Heart right ventricle (tissue), 16 donors: ENCODE data around the gene FAM240A. TPM values are rescaled to one million over a fixed set of nuclear protein-coding genes. Genes with fewer than 3 reads are reported as not detected.

Source experiments
- ATAC-seq, 8 donors: fragments of 200-7000 bp; cut with Tn5 transposase; one replicate each; pipeline ENCODE4 v1.9.1; 2020; ENCODE audit warnings: mild to moderate bottlenecking in 8 of 8, moderate library complexity in 8 of 8, moderate number of reproducible peaks in 1 of 8
- DNase-seq, 2 donors: peaks; one replicate each; pipeline ENCODE4 v3.0.0-alpha.2; 2020
- H3K27ac ChIP-seq, 10 donors: fragments of 200-600 bp; sonication (generic) in 2 of 10; one replicate each; pipeline versions ENCODE4 v1.5.0 to v1.8.0; 2020 to 2022; ENCODE audit warnings: mild to moderate bottlenecking in 3 of 10
- H3K27me3 ChIP-seq, 7 donors: fragments of 200-600 bp; one replicate each; pipeline ENCODE4 v1.8.0; 2021 to 2022; ENCODE audit warnings: mild to moderate bottlenecking in 2 of 7
- H3K36me3 ChIP-seq, 9 donors: fragments of 200-600 bp; sonication (generic) in 1 of 9; one replicate each; pipeline versions ENCODE4 v1.5.0 to v1.8.0; 2020 to 2022; ENCODE audit warnings: mild to moderate bottlenecking in 2 of 9
- H3K4me1 ChIP-seq, 9 donors: fragments of 200-600 bp; sonication (generic) in 1 of 9; one replicate each; pipeline versions ENCODE4 v1.5.0 to v1.8.0; 2020 to 2022; ENCODE audit warnings: mild to moderate bottlenecking in 4 of 9
- H3K4me3 ChIP-seq, 10 donors: fragments of 200-600 bp; sonication (generic) in 2 of 10; one replicate each; pipeline versions ENCODE4 v1.5.0 to v1.8.0; 2020 to 2022; ENCODE audit warnings: mild to moderate bottlenecking in 7 of 10, moderate library complexity in 2 of 10
- H3K9me3 ChIP-seq, 11 donors: fragments of 200-600 bp in 10 of 11; sonication (generic) in 2 of 11; one replicate each; pipeline versions ENCODE4 v1.5.0 to v1.8.0; 2013 to 2022; ENCODE audit warnings: mild to moderate bottlenecking in 2 of 11, control low read depth in 1 of 11, moderate library complexity in 1 of 11
- WGBS, 2 donors: extraction: QIAGEN DNeasy Blood & Tissue Kit; methylation state at CpG; one replicate each; pipeline ENCODE4 v1.1.7; 2013; ENCODE audit warnings: inconsistent platforms in 1 of 2; 5-methylcytosine and 5-hydroxymethylcytosine counted together
- intact Hi-C, 10 donors: fragments of 100-400 bp; cut with DNase I; formaldehyde crosslinking; loops; one replicate each; pipeline versions ENCODE4 v1.11.1 to v1.14.2; 2022
- polyA plus RNA-seq, 2 donors: library from polyadenylated mRNA; stranded (reverse); fragments of 200-250 nt; gene quantifications; one replicate each; pipeline ENCODE4 v1.2.3, GENCODE V29; 2013
- total RNA-seq, 10 donors: library from RNA; stranded (reverse); fragmentation: NEBNext Ultra II Directional in 3 of 10; extraction: Animal tissue kit (Norgen Biotek cat#: 25700) in 3 of 10; gene quantifications; one replicate each; pipeline versions ENCODE4 v1.2.1 to v1.2.4, GENCODE V29; 2021 to 2023
- TF ChIP-seq, protein P1 (sequence below), 9 donors: fragments of 200-600 bp; sonication (generic) in 2 of 9; IDR thresholded peaks; one replicate each; pipeline versions ENCODE4 v1.5.0 to v1.8.0; 2021 to 2022; ENCODE audit warnings: antibody characterized with exemption in 9 of 9, mild to moderate bottlenecking in 5 of 9, moderate library complexity in 1 of 9
- donor health status: Arrhythmogenic right ventricular cardiomyopathy.
- donor health status: ischemic (EF 13 %, LVEDD 7.1; RV severe dilation, severe dysfunction).
- donor health status: healthy with polysubstance abuse.
- donor health status: DM: no; HTN: yes; CAD: no.
- donor health status: DM: no; HTN: no; CAD: no.
- donor health status: ischemic (EF 25% LVEDD 6.9; RV normal size, moderate dysfunction).
- donor health status: ischemic (EF 25% LVEDD 5.7; RV mildly dilated, moderate dysfunction).
- donor health status: healthy.
- donor health status: DM: yes; HTN: yes; CAD: no.
- donor health status: Ischemic cardiomyopathy.
- donor health status: ischemic (EF 35%, LVEDD 5.7; RV mildly dilated, moderate dysfunction).
- donor health status: nonischemic (EF 11% LVEDD 7.7; RV severe dilation, severe dysfunction).
- donor health status: DM: yes; HTN: yes; CAD: no.
- donor health status: PGD.
- donor health status: ischemic (EF 29% LVEDD 5.4; RV normal size, mild dysfunction).
- donor health status: nonischemic (EF 23%, LVEDD 6.1; RV moderate dilation, normal function).

The FAM240A gene
- total and polyA plus RNA-seq, 12 donors = 0.19 TPM; not detected in 11

DNA sequence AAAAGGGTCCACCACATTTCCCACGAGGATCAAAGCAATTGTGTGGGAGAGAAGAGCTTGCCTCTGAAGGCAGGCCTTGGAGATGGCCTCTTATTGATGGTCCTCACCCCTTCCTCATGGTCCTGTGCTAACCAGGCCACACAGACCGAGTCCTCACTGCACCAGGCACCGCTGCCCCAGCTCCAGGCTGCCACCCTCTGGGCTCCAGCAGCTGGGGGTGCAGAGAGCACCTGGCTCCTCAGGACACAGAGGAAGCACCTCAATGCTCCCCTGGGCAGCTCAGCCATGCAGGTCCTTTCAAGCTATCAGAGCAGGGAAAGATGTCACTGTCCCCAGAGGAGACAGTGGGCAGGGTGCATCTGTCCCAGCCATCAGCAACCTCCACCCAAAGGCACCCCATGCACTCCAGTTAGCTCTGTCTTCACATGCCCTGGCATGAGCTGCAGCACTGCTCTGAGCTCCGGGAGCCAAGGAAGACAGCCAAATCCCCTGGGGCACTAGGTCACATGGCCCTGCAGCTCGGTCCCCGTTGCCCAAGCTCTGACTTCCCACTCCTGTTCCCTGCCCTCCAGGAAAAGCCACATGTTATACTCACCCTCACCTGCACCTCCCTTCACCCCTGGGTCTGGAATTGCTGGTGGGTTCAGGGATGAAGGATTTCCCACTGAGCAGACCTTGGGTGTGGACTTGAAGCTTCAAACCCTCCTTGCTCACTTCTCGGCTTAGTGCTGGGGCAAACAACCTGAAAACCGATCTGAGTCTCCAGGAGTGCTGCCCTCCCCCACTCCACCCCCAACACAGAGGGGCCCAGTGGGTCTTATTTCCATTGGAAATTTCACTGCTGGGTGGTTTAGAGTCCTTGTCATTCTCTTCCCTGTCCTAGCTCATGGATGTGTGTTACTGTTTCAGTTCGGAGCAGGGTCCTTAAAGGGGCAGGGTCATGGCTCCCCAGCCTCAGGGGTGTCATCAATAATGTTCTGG lies 48.5 kb downstream of the FAM240A start:
- 46 to 47% methylated on average over 9 of the region's 9 CpGs for WGBS, 2 donors
- ATAC-seq (peak; percentile 31 to 69 (median 54)), DNase-seq (peak; percentile 62 to 65)
- intact Hi-C loops = loop anchor here in 3 of 10 donors (5.0 to 10.0 kb wide), 3 partner anchors 36 to 236 kb away; partner anchors contain the start of gene LRRC2 (in 2 of the 3)
- Histone ChIP-seq H3K36me3 (no peaks in the 10 kb centered on the region), H3K4me1 (peaks cover 17 to 56% (median 40%) of the 10 kb centered on the region in 9 donors), H3K4me3 (no peak overlapping the region), H3K9me3 (no peaks in the 10 kb centered on the region), H3K27ac (peak overlapping the region in 4 of 10 donors; percentile 26 to 58 (median 42)), H3K27me3 (no peaks in the 10 kb centered on the region)
- TF ChIP-seq, protein P1, sequence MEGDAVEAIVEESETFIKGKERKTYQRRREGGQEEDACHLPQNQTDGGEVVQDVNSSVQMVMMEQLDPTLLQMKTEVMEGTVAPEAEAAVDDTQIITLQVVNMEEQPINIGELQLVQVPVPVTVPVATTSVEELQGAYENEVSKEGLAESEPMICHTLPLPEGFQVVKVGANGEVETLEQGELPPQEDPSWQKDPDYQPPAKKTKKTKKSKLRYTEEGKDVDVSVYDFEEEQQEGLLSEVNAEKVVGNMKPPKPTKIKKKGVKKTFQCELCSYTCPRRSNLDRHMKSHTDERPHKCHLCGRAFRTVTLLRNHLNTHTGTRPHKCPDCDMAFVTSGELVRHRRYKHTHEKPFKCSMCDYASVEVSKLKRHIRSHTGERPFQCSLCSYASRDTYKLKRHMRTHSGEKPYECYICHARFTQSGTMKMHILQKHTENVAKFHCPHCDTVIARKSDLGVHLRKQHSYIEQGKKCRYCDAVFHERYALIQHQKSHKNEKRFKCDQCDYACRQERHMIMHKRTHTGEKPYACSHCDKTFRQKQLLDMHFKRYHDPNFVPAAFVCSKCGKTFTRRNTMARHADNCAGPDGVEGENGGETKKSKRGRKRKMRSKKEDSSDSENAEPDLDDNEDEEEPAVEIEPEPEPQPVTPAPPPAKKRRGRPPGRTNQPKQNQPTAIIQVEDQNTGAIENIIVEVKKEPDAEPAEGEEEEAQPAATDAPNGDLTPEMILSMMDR (IDR thresholded peaks at IDR 0.05) = peak in 2 of 9 donors; percentile 20 to 30

DNA sequence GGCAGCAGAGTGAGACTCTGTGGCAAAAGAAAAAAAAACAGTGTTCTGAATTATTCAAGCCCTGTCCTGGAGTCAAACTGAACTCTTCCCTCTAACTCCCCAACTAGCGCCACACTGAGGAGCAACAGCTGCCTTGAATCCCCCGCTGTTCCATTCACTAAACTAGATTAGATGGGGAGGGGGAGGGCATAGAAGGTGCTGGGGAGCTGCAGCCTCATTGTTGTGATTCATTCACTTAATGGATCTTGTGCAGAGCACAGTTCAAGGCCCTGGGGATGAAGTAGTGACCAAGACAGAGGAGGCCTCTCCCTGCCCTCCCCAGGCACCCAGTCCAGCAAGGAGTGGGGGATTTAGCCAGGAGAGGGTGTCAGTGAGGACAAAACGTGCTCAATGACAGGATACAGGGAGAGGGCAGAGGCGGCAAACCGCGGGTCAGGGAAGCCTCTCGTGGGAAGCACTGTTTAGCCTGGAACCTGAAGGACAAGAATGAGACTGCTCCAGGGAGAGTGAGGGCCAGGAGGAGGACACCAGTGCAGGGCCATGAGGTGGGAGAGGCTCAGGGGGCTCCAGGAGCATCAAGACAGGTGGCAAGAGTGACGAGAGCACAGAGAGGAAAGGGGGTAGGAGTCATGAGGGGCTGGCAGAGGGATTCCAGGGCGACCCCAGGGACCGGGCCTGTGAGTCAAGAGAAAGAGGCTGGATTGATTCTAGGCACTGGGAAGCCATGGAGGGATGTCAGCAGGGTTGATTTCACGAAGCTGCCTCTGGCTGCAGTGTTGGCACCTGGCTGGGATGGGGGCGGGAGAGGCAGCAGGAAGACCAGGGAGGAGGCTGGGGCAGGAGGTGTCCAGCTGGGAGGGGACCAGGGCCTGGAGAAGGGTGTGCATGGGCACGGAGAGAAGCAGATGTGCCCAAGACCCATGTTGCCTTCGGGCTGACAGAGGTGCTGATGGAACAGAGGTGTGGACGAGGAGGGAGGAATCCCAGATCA lies 49.7 kb downstream of the FAM240A start:
- no peak overlapping the region for H3K4me3 ChIP-seq
- H3K4me1 ChIP-seq = peaks cover 17 to 69% (median 48%) of the 10 kb centered on the region in 9 donors
- intact Hi-C loops = loop anchor here in 3 of 10 donors (5.0 to 10.0 kb wide), 3 partner anchors 35 to 235 kb away; partner anchors contain the start of gene LRRC2 (in 2 of the 3)
- peak overlapping the region in 1 of 10 donors; percentile 3 for H3K27ac ChIP-seq
- no peaks in the 10 kb centered on the region for H3K36me3 ChIP-seq
- TF ChIP-seq, protein P1 (IDR thresholded peaks at IDR 0.05) = no peak
- no peaks in the 10 kb centered on the region for H3K9me3 ChIP-seq
- ATAC-seq = no peak
- H3K27me3 ChIP-seq = no peaks in the 10 kb centered on the region
- 79% methylated on average over 15 of the region's 15 CpGs for WGBS, 2 donors
- DNase-seq = peak in 1 of 2 donors; percentile 3

DNA sequence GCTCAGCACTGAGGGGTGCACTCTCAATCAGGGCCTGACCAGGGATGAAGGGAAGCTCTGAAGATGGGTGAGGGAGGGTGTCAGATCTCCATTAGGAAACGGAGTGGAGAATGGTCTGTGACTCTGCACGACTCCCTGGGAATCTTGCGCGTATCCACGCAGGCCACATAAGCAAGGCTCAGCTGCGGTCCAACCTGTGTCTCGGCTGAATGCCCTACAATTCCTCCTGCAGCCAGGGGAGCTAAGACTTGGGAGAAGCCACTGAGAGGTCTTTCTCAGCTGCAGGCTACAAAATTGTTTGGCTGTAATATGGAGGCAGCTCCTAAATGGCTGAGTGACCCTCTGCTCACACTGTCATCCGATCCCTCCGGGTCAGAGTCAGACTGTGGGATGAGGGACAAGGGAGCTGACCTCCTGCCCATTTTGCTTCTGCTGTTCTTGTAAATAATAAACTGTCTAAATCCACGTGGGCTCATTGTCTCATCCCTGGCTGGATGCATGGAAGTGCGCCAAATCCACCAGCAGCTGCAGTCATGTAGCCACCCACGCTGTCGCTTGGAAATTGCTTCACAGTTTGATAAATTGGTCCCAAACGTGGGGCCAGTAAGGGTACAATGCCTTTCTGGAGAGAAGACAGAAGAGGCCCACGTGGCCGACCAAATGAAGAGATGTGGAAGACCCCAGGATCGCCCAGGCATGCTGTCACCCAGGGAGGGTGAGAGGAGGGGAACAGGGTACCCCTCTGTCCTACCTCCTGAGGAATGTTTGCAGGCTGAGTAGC lies 50.6 kb downstream of the FAM240A start:
- Histone ChIP-seq H3K27ac (peak overlapping the region in 7 of 10 donors; percentile 72 to 90 (median 80)), H3K9me3 (no peaks in the 10 kb centered on the region), H3K27me3 (no peaks in the 10 kb centered on the region), H3K36me3 (no peaks in the 10 kb centered on the region), H3K4me3 (no peak overlapping the region), H3K4me1 (peaks cover 17 to 75% (median 53%) of the 10 kb centered on the region in 9 donors)
- ATAC-seq (no peak), DNase-seq (peak in 1 of 2 donors; percentile 24)
- 56 to 68% methylated on average over 17 of the region's 17 CpGs for WGBS, 2 donors
- intact Hi-C loops = loop anchor here in 3 of 10 donors (5.0 to 10.0 kb wide), 3 partner anchors 34 to 234 kb away; partner anchors contain the start of gene LRRC2 (in 2 of the 3)
- TF ChIP-seq, protein P1 (IDR thresholded peaks at IDR 0.05) = no peak
